Mucosa of stomach (tissue), 1 donor: ENCODE results near the gene ETDB.
"Not testable (repeated sequence)": the region's sequence is repeated elsewhere in the genome, so short reads cannot be mapped to it uniquely, and the experiment has no call there.

Source experiments
- H3K27me3 ChIP-seq: one replicate; pipeline ENCODE4 v1.7.0; 2013; ENCODE audit warnings: mild to moderate bottlenecking, low read length; ENCODE audit not compliant: control insufficient read depth, insufficient read depth
- H3K36me3 ChIP-seq: one replicate; pipeline ENCODE4 v1.7.0; 2013; ENCODE audit warnings: low read length; ENCODE audit not compliant: control insufficient read depth, insufficient read depth
- H3K4me1 ChIP-seq: one replicate; pipeline ENCODE4 v1.7.0; 2013; ENCODE audit warnings: mild to moderate bottlenecking, low read length; ENCODE audit not compliant: control insufficient read depth, insufficient read depth
- H3K4me3 ChIP-seq: one replicate; pipeline ENCODE4 v1.7.0; 2013; ENCODE audit warnings: low read length
- H3K9ac ChIP-seq: one replicate; pipeline ENCODE4 v1.7.0; 2013; ENCODE audit warnings: mild to moderate bottlenecking, low read length, moderate library complexity
- H3K9me3 ChIP-seq: one replicate; pipeline ENCODE4 v1.7.0; 2013; ENCODE audit warnings: mild to moderate bottlenecking, low read length, moderate library complexity; ENCODE audit not compliant: control insufficient read depth
- donor health status: Pancreatic carcinoma.

The ETDB gene

DNA sequence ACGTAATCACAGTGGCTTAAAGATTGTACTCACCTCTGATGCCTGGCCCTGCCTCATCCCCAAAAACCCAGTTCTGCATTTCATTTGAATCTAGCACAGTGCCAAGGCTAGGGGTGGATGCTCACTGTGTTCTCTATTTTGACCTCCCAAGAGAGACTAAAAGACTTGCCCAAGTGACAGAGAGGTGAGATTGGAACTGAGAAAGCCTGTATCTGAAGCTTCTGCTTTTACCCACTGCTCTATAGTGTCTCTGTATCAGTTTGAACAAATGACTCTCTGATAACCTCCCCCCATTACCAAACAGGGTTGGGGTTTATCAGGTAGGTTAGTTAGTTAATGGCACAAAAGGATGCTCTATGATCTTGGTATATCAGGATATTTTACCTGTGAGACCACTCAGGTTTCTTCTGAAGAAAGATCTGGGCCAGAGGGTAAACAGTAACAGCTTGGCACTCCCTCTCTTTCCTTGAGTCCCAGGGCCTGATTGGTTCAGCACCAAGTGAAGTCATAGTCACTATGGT is at the start of gene ETDB:
ETDB (minus strand) TSS at position 471 of the 521 bp plus-strand sequence. CDS start 1,265 bp downstream, outside the sequence.
- not testable (repeated sequence) for H3K9ac ChIP-seq, H3K27me3 ChIP-seq, H3K4me3 ChIP-seq, H3K4me1 ChIP-seq, H3K9me3 ChIP-seq, H3K36me3 ChIP-seq

DNA sequence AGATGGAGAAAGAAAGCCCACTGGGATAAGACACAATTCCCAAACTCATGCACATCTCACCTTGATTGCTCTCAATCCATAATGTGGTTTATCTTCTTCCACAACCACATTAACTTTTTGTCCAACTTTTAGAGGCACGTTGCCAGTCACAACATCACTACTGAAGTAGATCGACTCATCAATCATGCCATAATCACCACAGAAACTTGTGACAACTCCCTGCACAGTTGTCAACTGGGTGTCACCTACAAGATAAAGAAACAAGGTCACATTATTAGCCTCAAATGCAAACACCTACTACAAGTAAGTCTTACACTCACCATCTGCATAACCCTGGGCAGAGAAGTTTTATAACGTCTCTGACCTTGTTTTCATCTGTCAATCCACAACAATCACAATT is 49.2 kb upstream of the ETDB start:
- H3K9ac ChIP-seq, H3K27me3 ChIP-seq: not testable (repeated sequence)

DNA sequence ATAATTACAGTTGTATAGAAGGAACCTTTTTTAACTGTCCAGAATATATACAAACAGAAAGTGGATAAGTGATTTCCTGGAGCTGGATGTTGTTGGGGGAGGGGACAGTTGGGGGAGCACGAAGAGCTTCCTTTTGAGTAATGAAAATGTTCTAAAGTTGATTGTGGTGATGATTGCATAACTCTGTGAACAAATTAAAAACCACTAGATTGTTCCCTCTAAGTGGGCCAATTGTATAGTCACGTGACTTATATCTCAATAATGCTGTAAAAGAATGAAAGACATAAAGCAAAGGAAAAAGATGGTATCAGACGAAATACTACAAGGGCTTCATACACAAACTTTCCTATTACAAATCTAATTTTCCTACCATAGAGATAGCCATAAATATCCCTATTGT is 48.2 kb upstream of the ETDB start:
- H3K27me3 ChIP-seq, result no peaks in the 10 kb centered on the region
- no peaks in the 10 kb centered on the region for H3K4me1 ChIP-seq
- no peaks in the 10 kb centered on the region for H3K9me3 ChIP-seq
- H3K9ac ChIP-seq, result no peak overlapping the region
- no peak overlapping the region for H3K4me3 ChIP-seq
- no peaks in the 10 kb centered on the region for H3K36me3 ChIP-seq

More for the DNA sequence above, 49.2 kb upstream of the ETDB start:
- not testable (repeated sequence) for H3K4me3 ChIP-seq, H3K4me1 ChIP-seq, H3K9me3 ChIP-seq, H3K36me3 ChIP-seq

DNA sequence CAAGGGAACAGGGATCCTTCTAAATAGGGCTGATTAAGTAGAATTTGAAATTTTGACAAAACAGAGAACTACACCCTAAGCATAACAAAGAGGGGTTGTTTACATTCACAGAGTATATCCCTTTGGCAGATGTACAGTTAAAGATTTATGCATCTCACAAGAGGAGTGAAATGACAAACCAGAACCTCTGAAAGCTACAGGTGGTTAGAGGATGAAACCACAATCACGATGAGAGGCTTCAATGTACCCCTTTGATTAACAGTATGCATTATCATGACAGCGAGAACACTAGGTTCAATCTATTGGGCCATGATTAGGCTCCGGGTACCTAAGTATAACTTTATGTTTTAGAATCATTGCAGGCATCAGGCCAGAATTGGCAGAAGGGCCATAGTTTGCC is 34.4 kb upstream of the ETDB start:
- H3K9me3 ChIP-seq, H3K27me3 ChIP-seq, H3K36me3 ChIP-seq, H3K9ac ChIP-seq, H3K4me1 ChIP-seq, H3K4me3 ChIP-seq: not testable (repeated sequence)

DNA sequence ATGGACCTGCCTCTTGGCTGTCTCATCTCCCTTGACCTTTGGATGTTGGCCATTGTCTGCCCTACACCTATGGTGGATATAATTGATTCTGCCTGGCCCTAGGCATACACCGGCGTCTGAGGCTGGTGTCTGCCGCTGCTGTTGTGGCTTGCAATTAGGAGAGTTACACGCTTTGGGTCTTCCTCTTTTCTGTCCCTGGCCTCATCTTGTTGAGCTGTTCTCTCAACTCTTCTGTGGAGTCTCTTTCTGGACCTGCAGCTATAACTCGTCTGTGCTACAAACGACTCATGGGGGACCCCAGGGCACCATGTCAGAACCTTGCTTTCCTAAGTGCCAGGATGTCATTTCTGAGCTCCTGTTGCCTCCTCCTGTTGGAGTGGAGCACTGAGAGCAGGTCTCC is 5.8 kb upstream of the ETDB start:
- not testable (repeated sequence) for H3K9me3 ChIP-seq, H3K4me1 ChIP-seq, H3K9ac ChIP-seq, H3K36me3 ChIP-seq, H3K4me3 ChIP-seq, H3K27me3 ChIP-seq

DNA sequence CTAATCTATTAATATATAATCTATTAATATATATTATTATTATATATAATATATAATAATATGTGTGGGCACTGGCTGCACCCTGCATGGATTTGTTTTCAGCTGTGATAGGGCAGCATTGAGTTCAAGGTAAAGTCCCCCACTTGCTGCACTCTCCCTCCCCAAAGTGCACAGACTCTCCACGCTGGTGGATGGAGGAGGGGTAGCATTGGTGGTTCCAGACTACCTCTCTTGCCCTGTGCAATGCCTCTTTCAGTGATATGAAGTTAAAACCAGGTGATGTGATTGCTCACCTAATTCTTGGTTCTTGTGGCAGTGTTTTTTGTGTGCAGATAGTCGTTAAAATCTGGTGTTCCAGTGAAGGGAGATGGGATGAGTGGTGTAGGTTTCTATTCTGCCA is 4.3 kb downstream of the ETDB start:
- H3K36me3 ChIP-seq, H3K4me1 ChIP-seq, H3K9ac ChIP-seq: not testable (repeated sequence)

DNA sequence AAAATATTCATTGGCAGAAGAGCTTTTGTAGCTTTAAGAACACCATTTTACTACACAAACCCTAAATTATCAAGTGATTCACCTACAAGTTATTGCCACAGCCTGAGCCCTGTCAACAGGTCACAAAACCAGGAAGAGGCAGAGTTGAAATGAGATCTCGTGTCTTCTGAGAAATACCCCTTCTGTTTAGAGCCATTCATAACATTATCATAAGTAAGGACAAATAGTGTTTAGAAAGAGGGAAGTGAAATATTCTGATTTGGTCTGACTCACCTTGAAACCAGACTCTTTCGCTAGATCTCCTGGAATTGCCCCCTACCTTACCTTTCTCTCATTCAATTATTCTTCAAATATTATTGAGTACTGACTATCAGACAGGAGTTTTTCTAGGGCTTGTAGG is 5.9 kb downstream of the ETDB start:
- Histone ChIP-seq H3K9ac (no peak overlapping the region), H3K36me3 (no peaks in the 10 kb centered on the region), H3K4me1 (no peaks in the 10 kb centered on the region), H3K27me3 (no peaks in the 10 kb centered on the region), H3K9me3 (no peaks in the 10 kb centered on the region), H3K4me3 (no peak overlapping the region)

More for the DNA sequence above, 4.3 kb downstream of the ETDB start:
- not testable (repeated sequence) for H3K4me3 ChIP-seq, H3K27me3 ChIP-seq, H3K9me3 ChIP-seq

DNA sequence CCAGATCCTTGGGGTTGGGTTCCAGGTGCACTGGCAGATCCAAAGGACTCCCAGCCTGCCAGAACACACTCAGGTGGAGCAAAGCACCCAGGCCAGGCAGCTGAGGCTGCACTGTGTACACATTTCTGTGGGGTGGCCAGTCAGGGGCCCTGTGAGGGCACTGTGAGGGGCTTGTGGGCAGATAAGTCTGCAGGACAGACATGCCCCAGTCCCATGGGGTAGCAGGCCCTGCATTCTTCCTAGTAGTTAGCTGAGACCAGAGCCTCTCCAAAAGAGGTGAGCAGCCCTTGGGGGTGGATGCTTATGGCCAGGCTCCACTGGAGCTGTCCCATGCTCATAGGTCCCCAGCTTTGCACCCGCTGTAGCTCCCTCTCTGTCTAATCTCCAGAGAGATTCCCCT is 7.6 kb downstream of the ETDB start:
- Histone ChIP-seq H3K9ac (no peak overlapping the region), H3K4me1 (no peaks in the 10 kb centered on the region), H3K4me3 (no peak overlapping the region), H3K27me3 (no peaks in the 10 kb centered on the region), H3K9me3 (no peaks in the 10 kb centered on the region), H3K36me3 (no peaks in the 10 kb centered on the region)

DNA sequence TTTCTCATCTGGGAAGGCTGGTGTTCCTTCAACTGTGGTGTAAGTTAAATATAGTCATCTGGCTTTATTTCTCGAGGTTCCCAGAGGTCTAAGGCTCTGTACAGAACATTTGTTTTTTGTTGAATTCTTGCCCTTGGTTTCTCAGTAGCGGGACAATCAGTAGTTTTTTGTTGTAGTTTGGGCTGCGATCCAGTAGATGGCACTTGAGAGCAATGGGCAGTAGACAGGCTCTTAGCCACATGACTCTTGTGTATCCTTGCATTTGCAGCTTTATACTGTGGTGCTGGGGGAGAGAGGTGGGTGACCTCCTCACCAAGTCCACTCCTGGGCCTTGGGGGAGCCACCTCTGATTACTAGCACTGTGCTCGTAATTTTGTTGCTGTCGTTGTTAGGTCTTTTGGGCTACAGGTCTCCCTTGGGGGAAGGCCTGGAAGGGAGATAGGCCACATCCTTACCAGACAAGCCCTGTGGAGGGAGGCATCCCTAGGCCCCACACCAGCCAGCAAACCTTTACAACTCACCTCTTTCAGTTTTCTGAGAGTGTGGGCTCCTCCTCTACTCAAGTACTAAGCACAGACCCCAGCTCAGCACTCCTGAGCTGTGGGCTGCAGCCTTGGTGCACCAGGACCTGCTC is 8.1 kb downstream of the ETDB start:
- no peaks in the 10 kb centered on the region for H3K9me3 ChIP-seq
- H3K36me3 ChIP-seq, result no peaks in the 10 kb centered on the region
- no peak overlapping the region for H3K9ac ChIP-seq
- H3K27me3 ChIP-seq, result no peaks in the 10 kb centered on the region
- no peaks in the 10 kb centered on the region for H3K4me1 ChIP-seq
- no peak overlapping the region for H3K4me3 ChIP-seq

DNA sequence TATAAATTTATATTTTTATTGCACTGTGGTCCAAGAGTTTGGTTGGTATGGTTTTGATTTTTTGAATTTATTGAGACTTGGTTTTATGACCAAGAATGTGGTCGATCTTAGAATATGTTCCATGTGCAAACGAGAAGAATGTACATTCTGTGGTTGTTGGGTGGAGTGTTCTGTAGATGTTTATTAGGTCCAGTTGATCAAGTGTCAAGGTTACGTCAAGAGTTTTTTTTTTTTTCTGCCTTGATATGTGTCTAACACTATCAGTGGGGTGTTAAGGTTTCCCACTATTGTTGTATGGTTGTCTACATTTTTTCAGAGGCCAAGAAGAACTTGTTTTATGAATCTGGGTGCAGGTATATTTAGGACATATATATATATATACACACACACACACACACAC is 10.8 kb downstream of the ETDB start:
- H3K27me3 ChIP-seq, result no peaks in the 10 kb centered on the region
- H3K9ac ChIP-seq, result no peak overlapping the region
- H3K4me1 ChIP-seq, result no peaks in the 10 kb centered on the region
- no peaks in the 10 kb centered on the region for H3K36me3 ChIP-seq
- H3K9me3 ChIP-seq, result no peaks in the 10 kb centered on the region
- no peak overlapping the region for H3K4me3 ChIP-seq

DNA sequence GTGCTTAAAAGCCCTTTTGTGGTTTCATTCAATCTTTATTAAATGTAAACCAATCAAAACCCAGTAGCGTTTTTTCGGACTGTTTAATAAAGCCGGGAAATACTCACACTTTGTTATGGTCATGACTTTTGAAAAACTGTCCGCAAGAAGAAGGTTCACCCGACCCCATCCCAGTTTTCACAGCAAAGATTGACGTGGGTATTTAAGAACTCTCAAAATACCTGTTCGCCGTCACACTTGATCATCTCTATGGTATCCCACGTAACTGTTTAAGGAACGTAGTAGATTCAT is 20.9 kb downstream of the ETDB start:
- Histone ChIP-seq H3K4me3 (no peak overlapping the region), H3K36me3 (no peaks in the 10 kb centered on the region), H3K9me3 (no peaks in the 10 kb centered on the region), H3K4me1 (no peaks in the 10 kb centered on the region), H3K9ac (no peak overlapping the region), H3K27me3 (no peaks in the 10 kb centered on the region)

DNA sequence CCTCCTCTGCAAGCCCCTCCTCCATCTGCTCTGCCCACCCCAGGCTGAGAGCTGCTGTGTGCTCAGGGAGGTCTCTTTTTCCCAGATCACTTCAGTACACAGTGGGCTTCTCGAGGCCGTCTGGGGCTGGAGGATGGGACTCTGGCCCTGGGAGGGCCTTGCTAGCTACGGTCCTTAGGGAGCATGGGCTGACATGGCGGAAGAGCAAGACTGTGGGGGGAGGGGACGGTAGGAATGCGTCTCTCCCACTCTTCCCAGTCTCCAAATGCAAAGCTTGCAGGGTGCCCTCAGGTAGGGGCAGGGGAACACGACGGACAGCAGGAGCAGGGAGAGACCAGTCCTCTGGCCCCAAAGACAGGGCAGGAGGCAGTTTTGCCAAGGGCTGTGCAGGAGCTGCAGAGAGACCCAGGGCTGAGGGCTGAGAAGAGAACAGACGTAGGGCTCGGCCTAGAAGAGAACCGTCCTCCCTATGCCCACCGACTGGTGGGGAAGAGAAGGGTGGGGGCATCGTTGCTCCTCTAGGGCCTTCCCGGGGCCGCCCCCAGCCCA is 23.1 kb downstream of the ETDB start:
- not testable (repeated sequence) for H3K4me3 ChIP-seq

DNA sequence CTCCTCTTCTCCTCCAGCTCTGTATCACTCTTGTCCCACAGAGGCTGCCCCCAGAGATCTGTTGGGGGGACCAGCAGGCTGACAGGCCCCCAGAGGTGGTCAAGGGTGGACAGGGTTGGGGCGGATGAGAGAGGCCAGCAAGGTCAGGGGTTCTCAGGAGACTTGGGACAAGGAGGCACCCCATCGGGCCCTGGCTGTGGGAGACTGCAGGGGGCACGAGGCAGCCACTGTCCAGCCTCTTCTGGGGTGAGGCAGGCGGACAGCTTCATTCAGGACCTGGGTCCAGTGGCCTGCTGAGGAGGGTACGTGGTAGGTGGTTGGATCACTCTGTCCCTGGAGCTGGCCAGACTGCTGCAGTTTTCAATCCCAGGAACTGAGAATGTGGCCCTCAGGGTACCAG is 24.6 kb downstream of the ETDB start:
- Histone ChIP-seq H3K9ac (no peak overlapping the region), H3K4me1 (no peaks in the 10 kb centered on the region), H3K36me3 (no peaks in the 10 kb centered on the region), H3K27me3 (no peaks in the 10 kb centered on the region), H3K9me3 (no peaks in the 10 kb centered on the region), H3K4me3 (no peak overlapping the region)

More for the DNA sequence above, 23.1 kb downstream of the ETDB start:
- H3K4me1 ChIP-seq, H3K9ac ChIP-seq, H3K27me3 ChIP-seq, H3K9me3 ChIP-seq, H3K36me3 ChIP-seq: not testable (repeated sequence)
